Endothelial cell (in vitro differentiated cells): ENCODE measurements around the gene C2. TPM values are rescaled to one million over a fixed set of nuclear protein-coding genes. Genes with fewer than 3 reads are reported as not detected.

ENCODE experiments used
- DNase-seq: peaks from one replicate; pipeline ENCODE4 v3.0.0; 2021; ENCODE audit warnings: low spot score
- H3K27ac Mint-ChIP-seq: one replicate; pipeline ENCODE4 v1.8.0; 2021; ENCODE audit warnings: mixed read lengths, inconsistent platforms; ENCODE audit not compliant: unreplicated experiment
- H3K27me3 Mint-ChIP-seq: one replicate; pipeline ENCODE4 v1.8.0; 2021; ENCODE audit warnings: mild to moderate bottlenecking, moderate library complexity, mixed read lengths, inconsistent platforms; ENCODE audit not compliant: unreplicated experiment
- H3K36me3 Mint-ChIP-seq: one replicate; pipeline ENCODE4 v1.8.0; 2021; ENCODE audit warnings: mild to moderate bottlenecking, low read depth, mixed read lengths, inconsistent platforms; ENCODE audit not compliant: unreplicated experiment
- H3K4me1 Mint-ChIP-seq: one replicate; pipeline ENCODE4 v1.8.0; 2021; ENCODE audit warnings: mild to moderate bottlenecking, mixed read lengths, inconsistent platforms; ENCODE audit not compliant: unreplicated experiment
- H3K4me3 Mint-ChIP-seq: one replicate; pipeline ENCODE4 v1.8.0; 2021; ENCODE audit warnings: mild to moderate bottlenecking, mixed read lengths, inconsistent platforms; ENCODE audit not compliant: unreplicated experiment
- H3K9me3 Mint-ChIP-seq: one replicate; pipeline ENCODE4 v1.8.0; 2021; ENCODE audit warnings: mixed read lengths, inconsistent platforms; ENCODE audit not compliant: unreplicated experiment
- total RNA-seq: library from RNA; stranded (reverse); fragmentation: NEBNext Ultra II Directional; extraction: Animal tissue kit (Norgen Biotek cat#: 25700); gene quantifications from one replicate; pipeline ENCODE4 v1.2.1, GENCODE V29; 2021; ENCODE audit not compliant: unreplicated experiment
- TF ChIP-seq, protein P1 (sequence below): fragments of 200-600 bp; sonication (generic); IDR thresholded peaks from one replicate; pipeline ENCODE4 v1.5.0; 2021; ENCODE audit warnings: antibody characterized with exemption; ENCODE audit not compliant: unreplicated experiment

C2 gene
- total RNA-seq, 1 donor from 2014 or later: 0.82 TPM

DNA sequence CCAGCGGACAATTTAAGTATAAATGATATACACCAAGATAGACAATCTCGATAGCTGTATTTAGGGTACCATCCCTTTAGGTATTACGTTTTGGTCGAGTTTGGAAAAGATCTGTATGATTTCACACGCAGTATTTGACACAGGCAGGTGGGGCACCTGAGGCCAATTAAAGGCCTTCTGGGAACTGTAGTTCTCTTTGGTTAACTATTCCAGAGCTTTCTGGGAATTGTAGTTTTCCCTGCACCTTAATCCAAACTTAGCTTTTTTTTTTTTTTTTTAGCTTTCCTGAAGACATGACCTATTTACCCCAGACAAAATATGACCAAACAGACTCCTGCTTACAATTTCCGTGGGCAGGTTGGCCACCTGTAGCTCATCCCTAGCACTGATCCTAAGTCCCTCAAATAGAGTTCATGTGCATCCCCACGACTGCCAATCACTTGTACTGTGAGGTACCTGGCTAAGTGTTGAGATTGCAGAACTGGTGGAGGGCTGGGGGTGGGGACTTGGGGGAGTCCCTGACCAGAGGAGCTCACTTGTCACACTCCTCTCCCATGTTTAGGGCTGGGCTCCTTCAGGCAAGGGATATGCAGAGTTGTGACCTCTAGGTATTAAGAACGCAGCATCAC lies 29.0 kb upstream of the C2 start:
- peaks cover 5% of the 10 kb centered on the region for H3K36me3 Mint-ChIP-seq
- no peak overlapping the region for H3K27ac Mint-ChIP-seq
- H3K4me1 Mint-ChIP-seq: peaks cover 15% of the 10 kb centered on the region
- peaks cover 8% of the 10 kb centered on the region for H3K27me3 Mint-ChIP-seq
- H3K4me3 Mint-ChIP-seq: peak overlapping the region; percentile 96
- TF ChIP-seq, protein P1, sequence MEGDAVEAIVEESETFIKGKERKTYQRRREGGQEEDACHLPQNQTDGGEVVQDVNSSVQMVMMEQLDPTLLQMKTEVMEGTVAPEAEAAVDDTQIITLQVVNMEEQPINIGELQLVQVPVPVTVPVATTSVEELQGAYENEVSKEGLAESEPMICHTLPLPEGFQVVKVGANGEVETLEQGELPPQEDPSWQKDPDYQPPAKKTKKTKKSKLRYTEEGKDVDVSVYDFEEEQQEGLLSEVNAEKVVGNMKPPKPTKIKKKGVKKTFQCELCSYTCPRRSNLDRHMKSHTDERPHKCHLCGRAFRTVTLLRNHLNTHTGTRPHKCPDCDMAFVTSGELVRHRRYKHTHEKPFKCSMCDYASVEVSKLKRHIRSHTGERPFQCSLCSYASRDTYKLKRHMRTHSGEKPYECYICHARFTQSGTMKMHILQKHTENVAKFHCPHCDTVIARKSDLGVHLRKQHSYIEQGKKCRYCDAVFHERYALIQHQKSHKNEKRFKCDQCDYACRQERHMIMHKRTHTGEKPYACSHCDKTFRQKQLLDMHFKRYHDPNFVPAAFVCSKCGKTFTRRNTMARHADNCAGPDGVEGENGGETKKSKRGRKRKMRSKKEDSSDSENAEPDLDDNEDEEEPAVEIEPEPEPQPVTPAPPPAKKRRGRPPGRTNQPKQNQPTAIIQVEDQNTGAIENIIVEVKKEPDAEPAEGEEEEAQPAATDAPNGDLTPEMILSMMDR: no peak
- H3K9me3 Mint-ChIP-seq: no peaks in the 10 kb centered on the region
- DNase-seq: no peak

DNA sequence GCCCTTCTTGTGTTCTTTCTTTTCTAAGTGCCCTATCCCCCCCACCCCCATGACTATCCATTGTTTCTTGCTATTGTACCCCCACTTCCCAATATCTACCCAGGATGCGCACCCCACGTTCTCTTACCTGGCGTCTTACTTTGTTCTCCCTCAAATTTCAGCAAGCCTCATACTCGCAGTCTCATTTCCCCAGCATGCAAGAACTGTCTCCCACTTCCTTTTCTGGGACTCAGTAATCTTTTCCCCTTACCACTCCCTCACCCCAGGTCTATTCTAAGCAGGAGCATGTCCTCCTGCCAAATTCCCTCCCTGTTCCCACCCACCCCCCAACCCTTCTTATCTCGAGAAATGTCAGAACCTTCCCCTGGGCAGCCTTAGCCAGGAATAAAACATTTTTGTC lies 28.3 kb upstream of the C2 start:
- no peaks in the 10 kb centered on the region for H3K9me3 Mint-ChIP-seq
- peaks cover 15% of the 10 kb centered on the region for H3K4me1 Mint-ChIP-seq
- no peak overlapping the region for H3K27ac Mint-ChIP-seq
- DNase-seq: no peak
- TF ChIP-seq, protein P1: no peak
- peaks cover 8% of the 10 kb centered on the region for H3K27me3 Mint-ChIP-seq
- H3K36me3 Mint-ChIP-seq: peaks cover 4% of the 10 kb centered on the region
- peak overlapping the region; percentile 74 for H3K4me3 Mint-ChIP-seq

DNA sequence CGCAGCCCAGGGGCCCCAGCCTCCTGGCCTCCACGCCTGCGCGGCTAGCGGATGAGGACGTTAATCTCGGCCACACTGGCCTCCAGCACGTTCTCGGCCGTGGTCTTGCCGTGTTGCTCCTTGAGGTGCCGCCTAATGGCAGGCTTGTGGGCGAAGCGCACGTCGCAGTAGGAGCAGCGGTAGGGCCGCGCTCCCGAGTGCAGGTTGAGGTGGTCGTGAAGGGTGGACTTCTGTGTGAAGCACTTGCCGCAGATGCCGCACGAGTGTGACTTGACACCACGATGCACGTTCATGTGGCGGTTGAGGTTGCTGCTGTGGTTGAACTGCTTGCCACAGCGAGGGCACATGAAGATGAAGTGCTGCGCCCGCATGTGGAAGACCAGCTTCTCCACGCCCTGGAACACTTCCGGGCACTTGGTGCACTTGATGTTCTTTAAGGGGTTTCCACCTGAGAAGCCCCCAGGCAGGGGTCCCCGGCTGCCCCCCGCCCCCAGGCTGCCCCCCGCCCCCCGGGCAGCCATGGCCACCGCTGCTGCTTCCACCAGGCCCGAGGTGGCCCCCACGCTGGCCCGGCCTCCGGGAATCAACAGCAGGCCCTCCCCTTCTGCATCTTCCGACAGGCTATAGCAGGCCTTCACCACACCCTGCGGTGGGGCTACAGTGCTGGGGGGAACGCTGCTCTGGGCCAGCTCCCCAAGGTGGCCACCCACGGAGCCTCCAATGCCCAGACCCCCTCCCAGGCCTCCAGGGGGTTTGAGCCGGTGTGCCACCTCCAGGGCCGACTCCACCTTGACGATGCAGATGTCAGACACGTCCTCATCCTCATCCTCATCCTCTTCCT lies 27.4 kb upstream of the C2 start:
- no peak overlapping the region for H3K27ac Mint-ChIP-seq
- DNase-seq: no peak
- TF ChIP-seq, protein P1: no peak

DNA sequence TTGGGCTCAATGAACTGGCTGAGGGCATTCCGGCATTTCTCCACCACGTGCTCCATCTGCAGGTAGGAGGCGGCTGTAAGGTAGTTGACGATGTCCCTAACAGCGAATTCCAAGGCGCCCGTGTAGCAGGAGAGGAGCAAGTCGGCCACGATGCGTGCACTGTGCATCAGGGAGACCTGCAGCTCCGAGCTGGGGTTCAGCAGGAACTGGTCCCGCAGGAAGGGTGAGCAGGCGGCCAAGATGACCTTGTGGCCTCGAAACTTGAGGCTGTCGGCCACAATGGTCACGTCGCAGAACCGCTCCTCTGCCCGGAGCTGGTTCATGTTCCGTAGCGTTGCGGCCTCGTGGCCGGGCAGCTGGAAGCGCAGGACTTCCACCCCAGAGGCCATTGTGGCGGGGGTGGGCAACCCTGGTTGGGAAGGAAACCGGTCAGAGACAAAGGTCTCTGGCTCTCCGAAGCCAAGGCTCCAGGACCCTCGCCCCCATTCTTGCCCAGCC lies 26.6 kb upstream of the C2 start:
- Mint-ChIP-seq H3K4me1 (peaks cover 15% of the 10 kb centered on the region), H3K27me3 (peaks cover 8% of the 10 kb centered on the region), H3K27ac (no peak overlapping the region), H3K36me3 (no peaks in the 10 kb centered on the region), H3K4me3 (peak overlapping the region; percentile 73), H3K9me3 (no peaks in the 10 kb centered on the region)
- TF ChIP-seq, protein P1: no peak
- no peak for DNase-seq

More for the DNA sequence above, 27.4 kb upstream of the C2 start:
- Mint-ChIP-seq H3K9me3 (no peaks in the 10 kb centered on the region), H3K4me1 (peaks cover 15% of the 10 kb centered on the region), H3K27me3 (peaks cover 8% of the 10 kb centered on the region), H3K4me3 (no peak overlapping the region), H3K36me3 (peaks cover 4% of the 10 kb centered on the region)
